ENCODE results near the gene SORBS2.

Gene SORBS2

DNA sequence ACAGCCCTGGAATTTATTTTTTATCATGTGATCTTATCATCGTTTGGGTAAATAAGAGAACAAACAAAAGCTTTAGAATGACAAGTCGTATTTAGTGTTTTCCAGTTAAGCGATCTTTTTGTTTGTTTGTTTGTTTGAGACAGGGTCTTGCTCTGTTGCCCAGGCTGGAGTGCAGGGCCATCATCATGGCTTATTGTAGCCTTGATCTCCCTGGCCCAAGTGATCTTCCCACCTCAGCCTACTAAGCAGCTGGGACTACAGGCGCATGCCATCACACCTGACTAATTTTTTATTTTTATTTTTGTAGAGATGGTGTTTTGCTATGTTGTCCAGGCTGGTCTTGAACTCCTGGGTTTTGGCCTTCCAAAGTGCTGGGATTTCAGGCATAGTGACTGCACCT is 219.6 kb downstream of the SORBS2 start:
- Histone ChIP-seq H3K27me3 (ENCODE audit: insufficient read depth, poor library complexity, severe bottlenecking) (no peaks in the 10 kb centered on the region), H3K9me3 (ENCODE audit: severe bottlenecking) (no peaks in the 10 kb centered on the region), H3K36me3 (ENCODE audit: low read depth) (no peaks in the 10 kb centered on the region), H3K4me1 (ENCODE audit: insufficient read depth, poor library complexity, severe bottlenecking) (peaks cover 3% of the 10 kb centered on the region), H3K4me3 (ENCODE audit: severe bottlenecking) (no peak overlapping the region), H3K27ac (ENCODE audit: poor library complexity, severe bottlenecking) (no peak overlapping the region)
- no peak for DNase-seq (ENCODE audit: low spot score)
- no peak for ATAC-seq (ENCODE audit: low read depth)
- TF ChIP-seq, protein P1, sequence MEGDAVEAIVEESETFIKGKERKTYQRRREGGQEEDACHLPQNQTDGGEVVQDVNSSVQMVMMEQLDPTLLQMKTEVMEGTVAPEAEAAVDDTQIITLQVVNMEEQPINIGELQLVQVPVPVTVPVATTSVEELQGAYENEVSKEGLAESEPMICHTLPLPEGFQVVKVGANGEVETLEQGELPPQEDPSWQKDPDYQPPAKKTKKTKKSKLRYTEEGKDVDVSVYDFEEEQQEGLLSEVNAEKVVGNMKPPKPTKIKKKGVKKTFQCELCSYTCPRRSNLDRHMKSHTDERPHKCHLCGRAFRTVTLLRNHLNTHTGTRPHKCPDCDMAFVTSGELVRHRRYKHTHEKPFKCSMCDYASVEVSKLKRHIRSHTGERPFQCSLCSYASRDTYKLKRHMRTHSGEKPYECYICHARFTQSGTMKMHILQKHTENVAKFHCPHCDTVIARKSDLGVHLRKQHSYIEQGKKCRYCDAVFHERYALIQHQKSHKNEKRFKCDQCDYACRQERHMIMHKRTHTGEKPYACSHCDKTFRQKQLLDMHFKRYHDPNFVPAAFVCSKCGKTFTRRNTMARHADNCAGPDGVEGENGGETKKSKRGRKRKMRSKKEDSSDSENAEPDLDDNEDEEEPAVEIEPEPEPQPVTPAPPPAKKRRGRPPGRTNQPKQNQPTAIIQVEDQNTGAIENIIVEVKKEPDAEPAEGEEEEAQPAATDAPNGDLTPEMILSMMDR (IDR thresholded peaks at IDR 0.05; ENCODE audit: poor library complexity, severe bottlenecking), result no peak

DNA sequence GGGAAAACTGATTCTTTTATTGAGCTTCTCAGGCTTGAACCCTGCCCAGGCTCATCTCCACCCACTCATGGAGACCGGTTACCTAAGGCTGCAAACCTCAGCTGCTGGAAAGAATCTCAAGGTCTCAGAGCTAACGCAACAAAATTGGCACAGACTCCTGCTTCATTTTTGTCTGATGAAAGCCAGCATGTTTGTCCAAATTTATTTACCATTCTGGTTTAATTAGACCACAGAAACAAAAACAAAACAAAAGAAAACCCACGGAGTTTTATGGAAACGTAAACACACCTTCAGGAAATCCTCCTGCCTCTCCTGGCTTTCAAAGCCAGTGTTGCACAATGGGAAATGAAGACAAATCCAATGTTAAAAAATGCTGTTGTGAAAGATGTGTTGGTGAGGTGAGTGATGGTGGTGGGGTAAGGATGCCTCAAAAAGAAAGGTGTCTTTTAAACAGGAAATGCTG is 220.3 kb downstream of the SORBS2 start:
- Histone ChIP-seq H3K36me3 (ENCODE audit: low read depth) (no peaks in the 10 kb centered on the region), H3K4me1 (ENCODE audit: insufficient read depth, poor library complexity, severe bottlenecking) (peaks cover 3% of the 10 kb centered on the region), H3K27ac (ENCODE audit: poor library complexity, severe bottlenecking) (no peak overlapping the region), H3K9me3 (ENCODE audit: severe bottlenecking) (no peaks in the 10 kb centered on the region), H3K4me3 (ENCODE audit: severe bottlenecking) (no peak overlapping the region), H3K27me3 (ENCODE audit: insufficient read depth, poor library complexity, severe bottlenecking) (no peaks in the 10 kb centered on the region)
- TF ChIP-seq, protein P1 (IDR thresholded peaks at IDR 0.05; ENCODE audit: poor library complexity, severe bottlenecking), result no peak
- ATAC-seq (ENCODE audit: low read depth), result peak; percentile 73
- DNase-seq (ENCODE audit: low spot score), result no peak

DNA sequence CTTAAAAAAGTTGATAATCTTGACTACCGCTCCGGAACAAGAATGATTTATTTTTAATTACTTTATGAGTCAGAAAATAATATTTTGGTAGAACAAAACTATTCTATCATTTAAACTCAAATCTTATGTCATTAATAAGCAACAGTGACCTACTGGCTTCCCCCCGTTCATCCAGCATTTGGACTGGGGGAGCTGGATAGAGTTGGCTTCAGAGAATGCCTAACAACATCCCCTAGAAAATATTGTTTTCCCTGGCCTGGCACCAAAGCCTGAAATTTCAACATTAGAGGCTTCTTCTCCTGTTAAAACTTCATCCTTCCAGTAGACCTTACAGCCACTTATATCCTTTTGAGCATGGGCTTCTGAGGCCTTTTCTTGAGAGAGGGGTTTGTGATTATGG is 221.0 kb downstream of the SORBS2 start:
- DNase-seq (ENCODE audit: low spot score) (no peak), ATAC-seq (ENCODE audit: low read depth) (no peak)
- no peaks in the 10 kb centered on the region for H3K36me3 ChIP-seq (ENCODE audit: low read depth)
- H3K9me3 ChIP-seq (ENCODE audit: severe bottlenecking), result no peaks in the 10 kb centered on the region
- TF ChIP-seq, protein P1 (IDR thresholded peaks at IDR 0.05; ENCODE audit: poor library complexity, severe bottlenecking), result no peak
- no peak overlapping the region for H3K27ac ChIP-seq (ENCODE audit: poor library complexity, severe bottlenecking)
- peaks cover 3% of the 10 kb centered on the region for H3K4me1 ChIP-seq (ENCODE audit: insufficient read depth, poor library complexity, severe bottlenecking)
- no peak overlapping the region for H3K4me3 ChIP-seq (ENCODE audit: severe bottlenecking)
- no peaks in the 10 kb centered on the region for H3K27me3 ChIP-seq (ENCODE audit: insufficient read depth, poor library complexity, severe bottlenecking)

DNA sequence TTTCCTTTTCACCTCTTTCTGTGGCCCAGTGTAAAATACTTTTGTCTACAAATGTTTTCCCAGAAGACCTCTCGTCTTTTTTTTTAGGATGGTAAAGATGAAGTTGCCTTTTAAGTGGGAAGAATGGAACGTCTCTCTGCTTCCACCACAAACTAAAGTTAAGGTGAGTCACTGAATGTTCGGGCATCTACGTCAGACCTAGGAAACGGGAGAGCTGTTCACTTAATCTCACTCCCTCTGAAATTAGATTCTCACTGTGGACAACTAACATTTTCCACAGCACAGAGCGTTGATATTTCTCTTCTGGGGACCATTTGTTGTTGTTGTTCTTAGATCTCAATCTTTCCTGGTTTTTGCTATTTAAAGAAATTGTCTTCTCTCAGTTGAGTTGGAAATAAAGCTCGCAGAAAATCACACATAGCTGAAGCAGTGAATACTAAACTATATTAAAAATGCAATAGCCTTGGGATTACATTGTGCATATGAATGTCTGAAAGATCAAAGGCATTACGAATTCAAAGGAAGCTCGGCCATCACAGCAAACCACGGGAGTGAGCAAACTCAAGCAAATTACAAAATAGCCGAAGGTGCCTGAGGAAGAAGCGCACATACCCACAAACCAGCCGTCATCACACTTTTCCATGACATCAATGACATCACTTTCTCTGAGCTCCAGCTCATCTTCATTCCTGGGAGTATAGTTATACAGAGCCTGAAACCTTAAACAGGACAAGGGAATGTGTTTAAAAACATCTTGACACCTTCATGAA is 222.7 kb downstream of the SORBS2 start:
- H3K4me1 ChIP-seq (ENCODE audit: insufficient read depth, poor library complexity, severe bottlenecking), result peaks cover 3% of the 10 kb centered on the region
- H3K4me3 ChIP-seq (ENCODE audit: severe bottlenecking), result no peak overlapping the region
- no peaks in the 10 kb centered on the region for H3K36me3 ChIP-seq (ENCODE audit: low read depth)
- H3K9me3 ChIP-seq (ENCODE audit: severe bottlenecking), result no peaks in the 10 kb centered on the region
- H3K27ac ChIP-seq (ENCODE audit: poor library complexity, severe bottlenecking), result no peak overlapping the region
- no peaks in the 10 kb centered on the region for H3K27me3 ChIP-seq (ENCODE audit: insufficient read depth, poor library complexity, severe bottlenecking)
- no peak for DNase-seq (ENCODE audit: low spot score)
- TF ChIP-seq, protein P1 (IDR thresholded peaks at IDR 0.05; ENCODE audit: poor library complexity, severe bottlenecking), result no peak
- ATAC-seq (ENCODE audit: low read depth), result no peak

Measured in RWPE2 (cell line).